ENCODE results near the gene PDCD1. TPM values are rescaled to one million over a fixed set of nuclear protein-coding genes. Genes with fewer than 3 reads are reported as not detected.

Gene PDCD1
- total RNA-seq, 2 experiments from 2014 or later = 33.2 to 37.2 TPM

DNA sequence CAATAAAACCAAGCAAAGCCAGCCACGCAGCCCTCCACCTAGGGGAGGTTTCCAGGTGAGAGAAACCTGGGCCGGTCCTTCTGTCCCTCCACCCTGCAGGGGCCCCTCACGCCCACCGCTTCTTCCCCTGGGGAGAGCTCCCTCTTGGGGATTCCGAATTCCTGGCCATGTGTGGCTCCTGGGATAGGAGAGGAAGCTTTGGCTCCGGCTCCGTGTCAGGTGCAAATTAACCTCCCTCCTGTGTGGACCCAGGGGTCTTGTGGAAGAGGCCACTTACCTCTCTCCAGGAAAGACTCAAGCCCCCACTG is 15.1 kb upstream of the PDCD1 start:
- ChIA-PET CTCF (interaction anchor here (1.2 kb wide), 1 partner anchor 14 kb away, joined by 4 read pairs; no protein-coding TSS in a partner anchor), POLR2A (no interaction called here)
- no peak overlapping the region for H3K27ac Mint-ChIP-seq
- H3K9me3 Mint-ChIP-seq (ENCODE audit: low read depth) = no peaks in the 10 kb centered on the region
- ATAC-seq (no peak), DNase-seq (no peak)
- no peaks in the 10 kb centered on the region for H3K27me3 Mint-ChIP-seq
- H3K36me3 Mint-ChIP-seq (ENCODE audit: low read depth) = no peaks in the 10 kb centered on the region
- peaks cover 19% of the 10 kb centered on the region for H3K4me1 Mint-ChIP-seq
- intact Hi-C loops (cut with DNase I, micrococcal nuclease) = no loop called here
- no peak overlapping the region for H3K4me3 Mint-ChIP-seq

- no peaks in the 10 kb centered on the region for H3K27me3 Mint-ChIP-seq
- H3K9me3 Mint-ChIP-seq (ENCODE audit: low read depth) = no peaks in the 10 kb centered on the region
- H3K4me3 Mint-ChIP-seq = no peak overlapping the region
- H3K27ac Mint-ChIP-seq = no peak overlapping the region
- ATAC-seq = no peak
- peaks cover 24% of the 10 kb centered on the region for H3K4me1 Mint-ChIP-seq
- ChIA-PET POLR2A (no interaction called here), CTCF (interaction anchor here (0.6 to 1.2 kb wide), 2 partner anchors 14 to 60 kb away, joined by 3 to 4 read pairs; no protein-coding TSS in a partner anchor)
- H3K36me3 Mint-ChIP-seq (ENCODE audit: low read depth) = no peaks in the 10 kb centered on the region
- DNase-seq = no peak
- intact Hi-C loops (cut with DNase I, micrococcal nuclease) = no loop called here
Observed at GRCh38 chr2:241873081-241873802, 14.5 kb upstream of the PDCD1 start.

DNA sequence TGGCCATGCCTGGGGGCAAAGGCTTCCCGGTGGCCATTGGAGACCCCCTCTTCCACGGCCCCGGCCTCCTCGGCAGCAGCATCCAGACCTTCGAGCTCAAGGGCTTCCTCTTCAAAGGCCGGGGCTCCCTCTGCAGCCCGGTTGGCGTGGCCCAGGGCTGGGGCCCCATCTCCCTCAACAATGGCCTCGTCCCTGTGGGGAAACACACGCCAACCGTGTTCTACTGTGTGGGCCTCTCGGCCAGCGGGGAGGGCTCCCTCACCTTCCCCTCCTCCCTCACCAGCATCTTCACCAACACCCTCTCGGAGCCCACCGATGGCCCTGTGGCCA is 13.6 kb upstream of the PDCD1 start:
- ChIA-PET POLR2A (interaction anchor here (0.6 to 1.0 kb wide), 2 partner anchors 9 to 194 kb away, joined by 3 to 4 read pairs; no protein-coding TSS in a partner anchor), CTCF (interaction anchor here (0.6 kb wide), 1 partner anchor 61 kb away, joined by 3 read pairs; no protein-coding TSS in a partner anchor)
- Mint-ChIP-seq H3K36me3 (ENCODE audit: low read depth) (no peaks in the 10 kb centered on the region), H3K4me3 (no peak overlapping the region), H3K4me1 (peaks cover 34% of the 10 kb centered on the region), H3K27ac (no peak overlapping the region), H3K27me3 (no peaks in the 10 kb centered on the region), H3K9me3 (ENCODE audit: low read depth) (no peaks in the 10 kb centered on the region)
- intact Hi-C loops (cut with DNase I, micrococcal nuclease) = no loop called here
- ATAC-seq (no peak), DNase-seq (no peak)

DNA sequence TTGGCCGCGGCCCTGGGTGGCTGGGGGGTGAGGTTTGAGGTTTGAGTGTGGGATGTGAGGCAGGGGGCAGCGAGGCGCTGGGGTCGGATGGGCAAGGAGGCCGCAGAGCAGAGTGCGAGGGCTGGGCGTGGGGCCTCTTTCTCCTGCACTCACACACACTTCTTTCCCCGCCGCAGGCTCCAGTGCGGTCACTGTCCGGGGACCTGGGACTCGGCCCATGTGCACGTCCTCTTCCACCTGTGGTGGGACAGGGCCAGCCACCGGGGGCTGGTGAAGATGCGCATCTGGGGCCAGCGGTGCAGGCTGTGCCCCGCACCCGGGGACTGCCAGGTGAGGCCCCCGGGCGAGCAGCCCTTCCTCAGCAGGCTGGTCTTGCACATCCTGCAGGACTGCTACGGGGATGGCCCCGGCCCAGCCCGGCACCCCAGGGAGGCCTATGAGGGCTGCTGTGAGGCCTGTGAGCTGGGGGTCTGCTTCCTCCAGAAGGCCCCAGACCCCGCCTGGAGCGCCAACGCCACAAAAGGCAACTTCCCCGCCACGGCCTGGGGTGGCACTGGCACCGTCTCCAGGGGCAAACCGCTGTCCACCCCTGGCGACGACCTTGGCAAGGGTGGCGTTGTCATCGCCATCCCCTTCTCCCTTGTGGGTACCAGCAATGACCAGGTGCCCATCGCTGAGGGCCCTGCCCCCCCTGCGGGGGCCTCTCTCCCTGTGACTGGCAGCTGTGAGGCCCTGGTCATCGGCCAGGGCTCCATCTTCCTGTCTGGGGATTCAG is 13.0 kb upstream of the PDCD1 start:
- POLR2A ChIA-PET = interaction anchor here (0.6 to 1.0 kb wide), 2 partner anchors 9 to 194 kb away, joined by 3 to 4 read pairs; no protein-coding TSS in a partner anchor
- H3K27ac Mint-ChIP-seq = no peak overlapping the region
- ATAC-seq = no peak

GRCh38 chr2:241870611-241871537 is 12.2 kb upstream of the PDCD1 start:
- ChIA-PET CTCF (interaction anchor here (0.5 kb wide), 1 partner anchor 151 kb away, joined by 3 read pairs; no protein-coding TSS in a partner anchor), POLR2A (interaction anchor here (1.0 kb wide), 1 partner anchor 10 kb away, joined by 3 read pairs; no protein-coding TSS in a partner anchor)
- peaks cover 41% of the 10 kb centered on the region for H3K4me1 Mint-ChIP-seq
- H3K27ac Mint-ChIP-seq = no peak overlapping the region
- ATAC-seq (no peak), DNase-seq (no peak)
- no peaks in the 10 kb centered on the region for H3K36me3 Mint-ChIP-seq (ENCODE audit: low read depth)
- peaks cover under 1% of the 10 kb centered on the region for H3K27me3 Mint-ChIP-seq
- H3K4me3 Mint-ChIP-seq = no peak overlapping the region
- H3K9me3 Mint-ChIP-seq (ENCODE audit: low read depth) = no peaks in the 10 kb centered on the region
- intact Hi-C loops (cut with DNase I, micrococcal nuclease) = no loop called here

More for the DNA sequence above, 13.0 kb upstream of the PDCD1 start:
- CTCF ChIA-PET = no interaction called here
- no peaks in the 10 kb centered on the region for H3K27me3 Mint-ChIP-seq
- DNase-seq = no peak
- H3K36me3 Mint-ChIP-seq (ENCODE audit: low read depth) = no peaks in the 10 kb centered on the region
- no peak overlapping the region for H3K4me3 Mint-ChIP-seq
- intact Hi-C loops (cut with DNase I, micrococcal nuclease) = no loop called here
- peaks cover 39% of the 10 kb centered on the region for H3K4me1 Mint-ChIP-seq
- H3K9me3 Mint-ChIP-seq (ENCODE audit: low read depth) = no peaks in the 10 kb centered on the region

DNA sequence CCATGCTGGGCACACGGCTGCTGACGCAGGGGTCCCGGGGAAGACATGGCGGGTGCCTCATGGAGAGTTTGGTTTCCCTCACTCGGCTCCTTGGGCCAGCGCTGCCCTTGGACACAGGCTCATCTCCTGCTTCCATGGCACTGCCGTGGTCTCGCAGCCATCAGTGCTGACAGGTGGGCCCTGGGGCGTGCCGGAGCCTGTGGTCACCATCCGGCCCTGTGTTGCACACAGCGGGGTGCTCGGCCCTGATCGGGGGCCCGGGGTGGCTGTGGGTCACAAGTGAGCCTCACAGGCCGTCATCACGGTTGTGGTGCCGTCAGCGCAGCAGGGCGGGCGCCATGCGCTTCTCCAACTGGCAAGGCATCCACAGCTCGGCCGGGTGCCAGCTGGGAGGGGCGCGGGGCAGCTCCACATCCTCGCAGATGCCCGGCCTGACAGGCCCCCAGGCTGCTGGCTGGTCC is 11.4 kb upstream of the PDCD1 start:
- Mint-ChIP-seq H3K36me3 (ENCODE audit: low read depth) (no peaks in the 10 kb centered on the region), H3K27me3 (peaks cover 8% of the 10 kb centered on the region), H3K4me1 (peaks cover 44% of the 10 kb centered on the region), H3K4me3 (no peak overlapping the region), H3K27ac (no peak overlapping the region), H3K9me3 (ENCODE audit: low read depth) (peaks cover under 1% of the 10 kb centered on the region)
- intact Hi-C loops (cut with DNase I, micrococcal nuclease) = no loop called here
- ATAC-seq = no peak
- ChIA-PET POLR2A (no interaction called here), CTCF (no interaction called here)
- DNase-seq = no peak

DNA sequence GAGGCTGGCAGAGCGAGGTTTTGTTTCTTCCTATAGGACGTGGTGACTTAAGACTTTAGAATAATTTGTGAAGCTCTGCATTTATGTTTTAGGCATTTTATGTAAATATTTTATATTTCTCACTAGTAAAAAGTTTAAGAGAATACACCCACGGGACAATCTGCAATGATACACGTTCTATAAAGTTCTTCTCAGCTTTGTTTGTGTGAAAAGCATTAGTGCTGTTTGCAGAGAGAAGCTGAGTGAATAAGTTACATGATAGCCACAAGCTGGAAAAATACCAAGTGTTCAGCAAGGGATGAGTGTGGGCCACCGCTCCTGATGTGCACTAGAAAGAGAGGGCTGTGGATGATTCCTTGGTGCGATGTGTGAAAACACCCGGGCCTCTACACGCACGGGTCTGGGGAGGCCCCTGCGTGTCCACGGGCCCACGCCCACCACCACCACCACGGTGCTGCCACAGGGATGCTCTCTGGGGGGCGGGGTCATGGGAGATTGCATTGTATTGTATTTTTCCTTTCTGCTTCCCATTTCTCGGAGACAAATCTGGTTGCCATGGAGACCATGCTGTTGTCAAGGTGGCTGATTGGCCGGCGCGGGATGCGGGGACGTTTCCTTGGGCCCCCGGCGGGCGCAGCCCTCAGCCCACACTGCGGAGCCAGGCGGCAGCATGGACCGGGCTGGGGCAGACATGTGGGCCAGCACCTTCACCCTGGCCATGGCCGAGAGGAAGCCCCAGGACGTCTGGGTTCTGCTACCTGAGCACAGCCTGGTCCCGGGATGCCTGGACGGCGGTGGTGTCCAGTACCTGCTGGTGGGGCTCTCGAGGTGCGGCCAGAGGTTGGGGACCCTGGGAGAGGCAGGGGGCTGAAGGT is 10.6 kb upstream of the PDCD1 start, which contains the start of gene RTP5:
RTP5 (plus strand) TSS at position 643 of the 875 bp plus-strand sequence; CDS start at position 671, 28 bp downstream.
- CTCF ChIA-PET = interaction anchor here (0.7 to 3.7 kb wide), 12 partner anchors 10 to 227 kb away, joined by 3 to 33 read pairs (median 4); partner anchors contain the start of genes D2HGDH and ING5
- no peak within 1 kb of the TSS for H3K27ac Mint-ChIP-seq
- DNase-seq = no peak

GRCh38 chr2:241868661-241869081 is 10.0 kb upstream of the PDCD1 start:
- H3K4me1 Mint-ChIP-seq = peaks cover 58% of the 10 kb centered on the region
- H3K4me3 Mint-ChIP-seq = peak overlapping the region; percentile 15
- H3K36me3 Mint-ChIP-seq (ENCODE audit: low read depth) = peaks cover 5% of the 10 kb centered on the region
- CTCF ChIA-PET = interaction anchor here (0.7 to 3.7 kb wide), 14 partner anchors 9 to 226 kb away, joined by 3 to 33 read pairs (median 3); partner anchors contain the start of genes D2HGDH and ING5
- H3K27ac Mint-ChIP-seq = peak overlapping the region; percentile 18
- H3K27me3 Mint-ChIP-seq = peaks cover 20% of the 10 kb centered on the region
- peaks cover 12% of the 10 kb centered on the region for H3K9me3 Mint-ChIP-seq (ENCODE audit: low read depth)
- ATAC-seq (peak; percentile 13), DNase-seq (no peak)
- POLR2A ChIA-PET = interaction anchor here (1.0 to 2.7 kb wide), 5 partner anchors 9 to 96 kb away, joined by 3 to 13 read pairs (median 4); no protein-coding TSS in a partner anchor
- intact Hi-C loops (cut with DNase I, micrococcal nuclease) = loop anchor here in 1 of 2 experiments (1.0 kb wide), 1 partner anchor 9 kb away; no protein-coding TSS in a partner anchor

More for the DNA sequence above, 10.6 kb upstream of the PDCD1 start, which contains the start of gene RTP5:
- Mint-ChIP-seq H3K4me3 (no peak within 1 kb of the TSS), H3K9me3 (ENCODE audit: low read depth) (peaks cover 8% of the 10 kb centered on the region), H3K27me3 (peaks cover 16% of the 10 kb centered on the region), H3K4me1 (peaks cover 52% of the 10 kb centered on the region), H3K36me3 (ENCODE audit: low read depth) (peaks cover 2% of the 10 kb centered on the region)
- ATAC-seq = peak; percentile 8
- intact Hi-C loops (cut with DNase I, micrococcal nuclease) = no loop called here
- POLR2A ChIA-PET = interaction anchor here (1.0 to 2.7 kb wide), 4 partner anchors 10 to 97 kb away, joined by 3 to 13 read pairs (median 4); no protein-coding TSS in a partner anchor

- Mint-ChIP-seq H3K27me3 (peaks cover 20% of the 10 kb centered on the region), H3K4me1 (peaks cover 65% of the 10 kb centered on the region), H3K4me3 (peak overlapping the region; percentile 15), H3K27ac (peak overlapping the region; percentile 18), H3K36me3 (ENCODE audit: low read depth) (peaks cover 5% of the 10 kb centered on the region), H3K9me3 (ENCODE audit: low read depth) (peaks cover 12% of the 10 kb centered on the region)
- ChIA-PET CTCF (interaction anchor here (0.7 to 3.7 kb wide), 9 partner anchors 8 to 226 kb away, joined by 3 to 33 read pairs (median 3); partner anchors contain the start of gene D2HGDH), POLR2A (interaction anchor here (0.6 to 2.7 kb wide), 5 partner anchors 8 to 95 kb away, joined by 3 to 13 read pairs (median 4); no protein-coding TSS in a partner anchor)
- intact Hi-C loops (cut with DNase I, micrococcal nuclease) = loop anchor here in 1 of 2 experiments (1.0 kb wide), 1 partner anchor 9 kb away; no protein-coding TSS in a partner anchor
- DNase-seq (peak; percentile 74), ATAC-seq (peak; percentile 37)
Observed at GRCh38 chr2:241867776-241868420, 9.2 kb upstream of the PDCD1 start.
